HG02852 (cell line): ENCODE measurements around the gene AMOT.
A peak's percentile ranks its signal among the peaks of the same experiment; 100 is the strongest.

Experiments
- ATAC-seq: cut with Tn5 transposase; IDR thresholded peaks from one replicate; pipeline ENCODE4 v1.9.1; 2021; ENCODE audit warnings: mild to moderate bottlenecking, moderate library complexity; ENCODE audit not compliant: unreplicated experiment

AMOT gene

DNA sequence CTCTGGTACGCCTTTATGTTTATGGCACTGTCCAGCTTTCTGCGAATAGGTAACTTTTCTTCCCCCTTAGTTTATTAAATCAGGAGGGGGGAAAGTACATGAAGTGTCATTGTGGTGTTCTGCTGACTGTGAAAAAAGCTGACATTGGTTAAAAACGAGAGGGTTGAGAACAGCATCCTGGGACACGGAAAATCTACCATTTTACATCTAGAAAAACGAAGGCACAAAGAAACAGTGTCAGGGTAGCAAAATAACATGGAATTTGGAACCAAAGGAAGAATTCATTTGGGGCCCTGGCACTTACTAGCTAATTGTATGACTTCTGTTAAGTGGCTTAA lies 1.2 kb upstream of the AMOT start:
- no peak for ATAC-seq

- peak; percentile 91 for ATAC-seq
These were observed 636 bp upstream of the AMOT start for GRCh38 chrX:112841114-112841819.

DNA sequence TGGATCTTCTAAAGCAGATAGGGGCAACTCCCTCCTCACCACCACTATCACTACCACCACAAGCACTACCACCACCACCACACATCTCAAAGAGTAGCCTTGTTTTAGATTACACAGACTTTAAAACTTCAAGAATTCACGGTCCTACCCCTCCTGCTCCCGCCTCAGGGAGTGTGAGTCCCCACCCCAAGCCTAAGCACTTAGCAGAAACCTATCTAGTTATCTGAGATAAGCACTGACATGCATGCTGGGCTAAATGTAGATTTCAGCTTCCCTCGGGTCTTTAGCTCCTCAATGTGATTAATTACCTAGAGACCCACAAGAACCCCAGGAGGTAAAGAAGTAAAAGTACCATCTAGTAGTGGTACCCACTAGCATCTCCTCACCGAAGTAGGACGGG lies 775 bp downstream of the AMOT start:
- ATAC-seq: no peak

DNA sequence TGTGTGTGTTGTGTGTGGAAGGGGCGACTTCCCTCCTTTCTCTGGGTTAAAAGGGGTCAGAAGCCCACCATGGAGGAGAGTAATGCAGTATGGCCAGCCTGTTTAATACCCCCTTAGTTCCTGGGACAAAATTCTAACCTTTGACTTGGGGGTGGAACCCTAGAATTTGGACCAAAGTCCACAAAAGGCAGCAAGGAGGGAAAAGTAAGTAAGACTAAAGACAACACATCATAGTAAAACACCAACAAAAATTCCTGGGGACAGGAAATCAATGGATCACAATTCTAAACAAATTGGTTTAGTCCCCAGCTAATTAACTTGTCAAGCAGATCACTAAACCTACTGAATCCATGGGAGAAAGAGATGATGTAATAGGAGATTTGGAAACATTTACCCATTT lies 3.1 kb downstream of the AMOT start:
- no peak for ATAC-seq

- ATAC-seq: no peak
These were observed 5.6 kb downstream of the AMOT start for GRCh38 chrX:112835019-112835418.

GRCh38 chrX:112834031-112834845 lies 6.4 kb downstream of the AMOT start:
- ATAC-seq: no peak

DNA sequence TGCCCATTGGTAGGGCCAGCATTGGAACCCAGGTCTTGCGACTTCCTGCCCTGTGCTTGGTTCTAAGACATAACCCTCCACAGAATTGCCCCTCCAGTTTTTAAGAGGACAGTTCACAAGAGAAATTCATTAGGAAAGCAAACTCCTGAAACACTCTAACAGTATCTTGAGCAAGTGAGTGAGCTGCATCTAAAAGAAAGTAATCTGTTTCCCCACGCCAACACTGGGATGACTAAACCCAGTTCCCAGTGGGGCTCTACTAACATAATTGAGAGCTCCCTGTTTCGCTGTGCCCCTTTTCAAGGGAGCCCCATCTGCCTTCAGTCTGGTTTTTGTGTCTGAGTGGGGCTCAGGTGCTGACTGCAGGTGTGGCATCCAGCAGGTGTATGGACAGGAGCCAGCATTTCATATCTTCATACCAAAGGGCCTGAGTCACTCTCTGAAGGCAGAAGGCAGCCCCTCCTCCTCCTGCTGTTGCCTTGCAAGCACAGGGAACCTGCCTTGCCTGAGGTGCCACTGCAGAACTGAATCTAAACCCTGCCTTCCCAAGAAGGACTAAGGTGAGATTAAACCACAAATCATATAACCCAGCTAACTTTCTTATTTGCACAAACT lies 8.0 kb downstream of the AMOT start:
- peak; percentile 40 for ATAC-seq

GRCh38 chrX:112830540-112830939 lies 10.1 kb downstream of the AMOT start:
- no peak for ATAC-seq

DNA sequence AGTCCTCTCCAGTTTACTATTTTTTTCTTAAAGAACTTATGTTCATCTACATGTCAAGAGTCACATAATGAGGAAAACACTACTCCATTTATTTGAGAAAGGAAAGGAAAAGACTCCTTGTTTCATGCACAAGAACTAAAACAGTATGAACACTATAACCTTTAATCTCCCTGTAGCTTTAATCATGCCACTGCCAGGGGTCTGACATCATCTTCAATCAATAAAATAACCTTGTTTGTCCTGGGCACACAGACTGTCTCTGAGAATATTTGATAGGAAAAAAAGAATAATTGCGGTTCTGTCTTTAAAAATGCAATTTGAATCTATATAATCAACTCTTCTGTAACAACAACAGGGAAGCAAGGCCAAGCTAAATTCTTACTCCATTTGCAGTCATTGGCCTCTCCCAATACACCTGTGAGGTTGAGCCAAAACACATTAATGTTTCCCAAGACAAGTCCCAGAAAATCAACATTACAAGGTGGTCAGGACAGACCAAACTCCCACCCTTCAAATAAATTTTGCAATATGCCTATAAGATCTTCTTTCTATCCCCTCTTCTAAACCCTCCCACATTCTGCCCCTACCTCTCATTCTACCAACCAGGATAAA lies 13.2 kb downstream of the AMOT start:
- no peak for ATAC-seq

- ATAC-seq: no peak
These were observed 14.6 kb downstream of the AMOT start for GRCh38 chrX:112826023-112826422.

DNA sequence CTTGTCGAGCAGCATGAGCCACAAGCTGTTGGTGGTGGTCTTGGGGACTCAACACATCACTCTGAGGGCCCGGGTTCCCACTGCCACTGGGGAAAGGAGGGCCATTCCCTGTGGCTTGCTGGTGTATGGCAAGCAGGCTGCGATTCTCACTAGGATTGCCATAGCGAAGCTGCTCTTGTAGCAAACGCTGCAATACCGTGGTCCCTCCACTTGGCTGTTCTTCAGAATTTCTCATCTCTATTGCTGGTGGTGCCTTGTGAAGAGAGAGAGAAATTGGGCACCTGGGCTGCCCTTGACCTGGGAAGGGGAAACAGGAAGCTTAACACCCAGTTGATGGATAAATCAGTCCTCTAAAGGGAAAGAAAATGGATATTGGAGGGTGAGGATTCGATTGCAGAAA lies 17.7 kb downstream of the AMOT start:
- ATAC-seq: no peak

DNA sequence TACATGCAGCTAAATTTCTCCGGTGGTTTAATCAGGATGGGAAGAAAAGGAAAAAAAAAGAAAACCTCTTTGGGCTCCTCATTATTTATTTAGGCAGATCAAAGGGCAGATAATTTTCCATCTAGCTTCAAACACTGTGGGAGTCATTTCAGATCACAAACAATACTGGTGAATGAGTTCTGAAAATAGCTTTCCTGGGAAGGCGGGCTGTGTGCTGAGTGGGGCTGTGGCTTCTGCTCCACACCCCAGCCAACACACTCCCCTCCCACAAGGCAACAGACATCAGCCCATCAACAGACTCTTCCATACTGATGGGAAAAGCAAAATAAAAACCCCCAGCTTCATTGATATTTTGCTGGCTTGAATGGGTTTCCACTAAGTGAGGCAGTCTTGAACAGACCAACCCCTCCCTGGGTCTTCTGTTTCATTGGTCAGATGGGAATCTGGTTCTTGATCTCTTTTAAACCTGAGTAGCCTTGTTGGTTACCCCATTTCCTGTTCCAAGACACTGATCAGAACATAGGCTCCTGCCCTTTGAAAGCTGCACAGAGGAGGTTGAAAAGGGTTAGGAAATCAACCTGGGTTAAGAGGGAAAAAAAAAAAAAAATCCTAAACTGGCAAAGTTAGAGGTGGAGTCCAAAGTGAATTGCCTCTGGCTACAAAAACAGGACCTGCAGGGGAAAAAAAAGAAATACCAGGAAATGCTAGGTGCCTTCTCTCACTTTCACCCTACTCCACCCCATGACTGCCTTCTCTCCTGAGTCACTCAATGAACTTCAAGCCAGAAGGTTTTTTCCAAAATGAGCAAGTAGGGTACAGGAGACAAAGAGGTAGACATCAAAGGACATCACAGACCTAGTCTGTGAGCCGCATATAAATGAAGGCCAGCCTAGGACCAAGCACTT lies 20.0 kb downstream of the AMOT start:
- no peak for ATAC-seq

GRCh38 chrX:112819813-112820212 lies 20.8 kb downstream of the AMOT start:
- ATAC-seq: no peak

- no peak for ATAC-seq
These were observed 21.5 kb downstream of the AMOT start for GRCh38 chrX:112819008-112819640.

GRCh38 chrX:112818114-112819007 lies 22.3 kb downstream of the AMOT start:
- ATAC-seq: no peak

- no peak for ATAC-seq
These were observed 23.7 kb downstream of the AMOT start for GRCh38 chrX:112816908-112817307.

DNA sequence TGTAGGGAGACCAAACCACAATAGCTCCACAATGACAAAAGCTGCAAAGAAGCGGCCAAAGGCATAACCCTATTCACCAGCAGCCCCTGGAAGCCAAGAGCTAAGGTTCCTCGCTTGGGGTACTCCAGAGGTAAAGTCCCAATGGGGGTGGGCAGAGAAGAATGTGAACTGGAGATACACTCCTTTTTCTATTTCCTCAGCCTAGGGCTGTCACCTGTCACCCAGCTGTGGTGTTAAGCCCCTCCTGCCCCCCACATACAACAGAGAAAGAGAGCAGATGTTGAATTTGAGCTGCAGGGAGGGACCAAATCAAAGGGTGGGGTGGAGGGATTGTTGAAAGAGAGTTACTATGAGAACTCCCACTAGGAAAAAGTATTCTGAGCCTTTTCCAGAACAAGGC lies 26.1 kb downstream of the AMOT start:
- ATAC-seq: no peak

- no peak for ATAC-seq
These were observed 27.9 kb downstream of the AMOT start for GRCh38 chrX:112812741-112813140.

DNA sequence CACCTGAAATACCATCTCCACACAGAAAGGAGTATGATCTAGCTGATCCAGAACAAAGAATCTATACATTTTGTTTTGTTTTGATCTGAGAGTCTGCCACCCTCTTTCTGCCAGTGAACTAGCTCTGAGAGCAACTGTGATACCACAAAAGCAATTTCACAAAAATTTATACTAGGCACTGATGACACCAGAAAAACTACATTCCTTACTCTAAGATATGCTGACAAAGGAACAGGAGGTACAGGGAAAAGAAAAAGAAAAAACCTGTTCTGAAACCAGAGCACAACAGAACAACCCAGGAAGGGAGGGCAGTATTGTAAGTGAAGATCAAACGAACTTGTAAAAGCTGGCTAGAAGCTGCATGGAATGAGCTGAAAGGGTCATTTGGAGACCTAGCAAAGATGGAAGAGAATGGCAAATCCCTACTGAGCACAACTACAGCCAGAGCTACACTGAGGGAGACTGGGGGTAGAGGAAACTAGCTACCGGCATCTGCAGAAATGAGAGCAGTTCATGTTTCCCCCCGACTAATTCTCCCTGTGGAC lies 31.9 kb downstream of the AMOT start:
- ATAC-seq: no peak
